WTC11 (cell line): Measurements from ENCODE around the gene PLLP. TPM values are rescaled to one million over a fixed set of nuclear protein-coding genes. Genes with fewer than 3 reads are reported as not detected.
"Not testable (repeated sequence)": the region's sequence is repeated elsewhere in the genome, so short reads cannot be mapped to it uniquely, and the experiment has no call there.

Experiments
- ATAC-seq: fragments of 200-7000 bp; cut with Tn5 transposase; 2 replicates; pipeline ENCODE4 v1.10.0; 2021; ENCODE audit warnings: mild to moderate bottlenecking, moderate library complexity
- CTCF ChIA-PET: fragments of 300-600 bp; sonication (Branson Sonifier 250); formaldehyde crosslinking; loops from one replicate; lab custom pipeline; 2021; ENCODE audit warnings: antibody characterized with exemption; lab: Charles Lee
- POLR2A ChIA-PET: fragments of 350-600 bp; sonication (Branson Sonifier 250); formaldehyde crosslinking; loops from one replicate; lab custom pipeline; 2021; ENCODE audit warnings: antibody characterized with exemption; lab: Charles Lee
- DNase-seq: peaks from one replicate; pipeline ENCODE4 v3.0.0; 2021; ENCODE audit warnings: low spot score
- H3K27ac Mint-ChIP-seq: 2 replicates; pipeline ENCODE4 v1.8.0; 2021; ENCODE audit warnings: mixed read lengths
- H3K27me3 Mint-ChIP-seq: 2 replicates; pipeline ENCODE4 v1.8.0; 2021; ENCODE audit warnings: low read depth, mild to moderate bottlenecking, moderate library complexity, mixed read lengths
- H3K36me3 Mint-ChIP-seq: 2 replicates; pipeline ENCODE4 v1.8.0; 2021; ENCODE audit warnings: mixed read lengths
- H3K4me1 Mint-ChIP-seq: 2 replicates; pipeline ENCODE4 v1.8.0; 2022; ENCODE audit warnings: mixed read lengths
- H3K4me3 Mint-ChIP-seq: 2 replicates; pipeline ENCODE4 v1.8.0; 2021; ENCODE audit warnings: mild to moderate bottlenecking, moderate library complexity, mixed read lengths
- H3K9me3 Mint-ChIP-seq: 2 replicates; pipeline ENCODE4 v1.8.0; 2021; ENCODE audit warnings: mixed read lengths
- AR ChIP-seq: fragments of 250-450 bp; sonication (Bioruptor Pico); IDR thresholded peaks from 2 replicates; pipeline ENCODE4 v1.9.0; 2021; ENCODE audit warnings: mild to moderate bottlenecking
- FOXP4 ChIP-seq: sonication (generic); formaldehyde crosslinking; IDR thresholded peaks from 2 replicates; pipeline ENCODE4 v1.8.0; 2022; ENCODE audit warnings: mild to moderate bottlenecking, missing genetic modification reagents
- HMGXB4 ChIP-seq: sonication (generic); formaldehyde crosslinking; IDR thresholded peaks from 2 replicates; pipeline ENCODE4 v1.8.1; 2023; ENCODE audit warnings: mild to moderate bottlenecking, moderate library complexity, missing genetic modification reagents
- KAT7 ChIP-seq: sonication (generic); formaldehyde crosslinking; IDR thresholded peaks from 2 replicates; pipeline ENCODE4 v1.8.1; 2023; ENCODE audit warnings: missing genetic modification reagents, mild to moderate bottlenecking, borderline replicate concordance
- MYBL2 ChIP-seq: sonication (generic); formaldehyde crosslinking; IDR thresholded peaks from 2 replicates; pipeline ENCODE4 v1.8.1; 2023; ENCODE audit warnings: mild to moderate bottlenecking, moderate library complexity, missing genetic modification reagents
- RORB ChIP-seq: fragments of 250-450 bp; sonication (Bioruptor Pico); IDR thresholded peaks from 2 replicates; pipeline ENCODE4 v1.9.0; 2021; ENCODE audit warnings: mild to moderate bottlenecking
- STAT6 ChIP-seq: sonication (generic); formaldehyde crosslinking; conservative IDR thresholded peaks from 2 replicates; pipeline ENCODE4 v1.8.1; 2023; ENCODE audit warnings: mild to moderate bottlenecking, low read depth, missing genetic modification reagents, moderate library complexity
- ZNF121 ChIP-seq: sonication (generic); formaldehyde crosslinking; IDR thresholded peaks from 2 replicates; pipeline ENCODE4 v1.8.0; 2023; ENCODE audit warnings: missing genetic modification reagents
- ZNF532 ChIP-seq: fragments of 250-450 bp; sonication (Bioruptor Pico); IDR thresholded peaks from 2 replicates; pipeline ENCODE4 v1.9.0; 2021; ENCODE audit warnings: mild to moderate bottlenecking, borderline replicate concordance
- ZNF671 ChIP-seq: fragments of 250-450 bp; sonication (Bioruptor Pico); IDR thresholded peaks from 2 replicates; pipeline ENCODE4 v1.8.0; 2021; ENCODE audit warnings: mild to moderate bottlenecking
- ZSCAN18 ChIP-seq: fragments of 250-450 bp; sonication (Bioruptor Pico); IDR thresholded peaks from 2 replicates; pipeline ENCODE4 v2.1.2; 2022; ENCODE audit warnings: mild to moderate bottlenecking, moderate library complexity
- total RNA-seq: library from RNA; stranded (reverse); gene quantifications from 3 replicates; pipeline ENCODE4 v1.2.3, GENCODE V29; 2021

Gene PLLP
- total RNA-seq, 1 experiment from 2014 or later = 2.8 TPM

- DNase-seq = no peak
- ATAC-seq = no peak
- no peak overlapping the region for H3K27ac Mint-ChIP-seq
- ChIA-PET CTCF (interaction anchor here (0.9 to 1.2 kb wide), 2 partner anchors 193 to 305 kb away, joined by 4 to 7 read pairs; partner anchors contain the start of gene POLR2C), POLR2A (interaction anchor here (0.7 kb wide), 1 partner anchor 12 kb away, joined by 3 read pairs; no protein-coding TSS in a partner anchor)
- H3K4me3 Mint-ChIP-seq = no peak overlapping the region
- no peaks in the 10 kb centered on the region for H3K9me3 Mint-ChIP-seq
- TF ChIP-seq MYBL2 (no peak), ZNF121 (no peak), RORB (no peak), ZSCAN18 (no peak)
- TF ChIP-seq, all 79 proteins: peak for 0
- Mint-ChIP-seq H3K27me3 (no peaks in the 10 kb centered on the region), H3K36me3 (no peaks in the 10 kb centered on the region), H3K4me1 (peaks cover 8% of the 10 kb centered on the region)
These were observed 15.4 kb downstream of the PLLP start for GRCh38 chr16:57268804-57269800.

- H3K9me3 Mint-ChIP-seq, H3K4me3 Mint-ChIP-seq, H3K27me3 Mint-ChIP-seq, ATAC-seq, POLR2A ChIA-PET, DNase-seq, H3K36me3 Mint-ChIP-seq, H3K4me1 Mint-ChIP-seq, CTCF ChIA-PET, H3K27ac Mint-ChIP-seq: not testable (repeated sequence)
These were observed 17.1 kb downstream of the PLLP start for GRCh38 chr16:57267343-57267742.

- Mint-ChIP-seq H3K4me3 (no peak overlapping the region), H3K27me3 (no peaks in the 10 kb centered on the region), H3K36me3 (no peaks in the 10 kb centered on the region), H3K27ac (no peak overlapping the region), H3K9me3 (no peaks in the 10 kb centered on the region), H3K4me1 (peaks cover 8% of the 10 kb centered on the region)
- POLR2A ChIA-PET = interaction anchor here (0.6 kb wide), 1 partner anchor 126 kb away, joined by 6 read pairs; no protein-coding TSS in a partner anchor
- ATAC-seq (no peak), DNase-seq (no peak)
- CTCF ChIA-PET = no interaction called here
- TF ChIP-seq KAT7 = no peak
- no peak for TF ChIP-seq ZNF671
- TF ChIP-seq ZNF532 (CRISPR knock-in tag) = no peak
- no peak for TF ChIP-seq AR (CRISPR knock-in tag)
- no peak for TF ChIP-seq STAT6 (CRISPR knock-in tag)
- no peak for TF ChIP-seq FOXP4
- TF ChIP-seq HMGXB4 = no peak
These were observed 17.8 kb downstream of the PLLP start for GRCh38 chr16:57266531-57267260.
